ENCODE results near the gene LHFPL2. TPM values are rescaled to one million over a fixed set of nuclear protein-coding genes. Genes with fewer than 3 reads are reported as not detected.
A peak's percentile ranks its signal among the peaks of the same experiment; 100 is the strongest.

LHFPL2 gene
- total and polyA plus RNA-seq, 2 of the 4 experiments (the other 2 are of a cell fraction): 6.5 to 11.3 TPM

- no peak overlapping the region for H3K4me3 ChIP-seq (ENCODE audit: insufficient read depth, low read depth, low read length)
- no peak overlapping the region for H3K56ac ChIP-seq (ENCODE audit: extremely low read depth, insufficient read depth, low read length)
- in situ Hi-C loops (cut with MboI; ENCODE audit: low sequenced_read_pairs) (no loop called here), intact Hi-C loops (cut with micrococcal nuclease) (no loop called here), dilution Hi-C loops (cut with HindIII; ENCODE audit: low sequenced_read_pairs, unreplicated experiment) (no loop called here)
- TF ChIP-seq POLR2A (IDR thresholded peaks at IDR 0.05; ENCODE audit: low read depth, low read length): no peak
- no peak for TF ChIP-seq SMC3 (IDR thresholded peaks at IDR 0.05; ENCODE audit: low read depth, low read length)
- no peak for TF ChIP-seq CHD1 (IDR thresholded peaks at IDR 0.05; ENCODE audit: low read depth, low read length)
- no peak for TF ChIP-seq MAFK (IDR thresholded peaks at IDR 0.05; ENCODE audit: low read depth, low read length)
- TF ChIP-seq RAD21 (IDR thresholded peaks at IDR 0.05; ENCODE audit: low read length): no peak
- TF ChIP-seq MXI1 (IDR thresholded peaks at IDR 0.05; ENCODE audit: borderline replicate concordance, low read depth, low read length): no peak
- TF ChIP-seq MAZ (IDR thresholded peaks at IDR 0.05; ENCODE audit: borderline replicate concordance, low read depth, low read length): no peak
- TF ChIP-seq, protein P1, sequence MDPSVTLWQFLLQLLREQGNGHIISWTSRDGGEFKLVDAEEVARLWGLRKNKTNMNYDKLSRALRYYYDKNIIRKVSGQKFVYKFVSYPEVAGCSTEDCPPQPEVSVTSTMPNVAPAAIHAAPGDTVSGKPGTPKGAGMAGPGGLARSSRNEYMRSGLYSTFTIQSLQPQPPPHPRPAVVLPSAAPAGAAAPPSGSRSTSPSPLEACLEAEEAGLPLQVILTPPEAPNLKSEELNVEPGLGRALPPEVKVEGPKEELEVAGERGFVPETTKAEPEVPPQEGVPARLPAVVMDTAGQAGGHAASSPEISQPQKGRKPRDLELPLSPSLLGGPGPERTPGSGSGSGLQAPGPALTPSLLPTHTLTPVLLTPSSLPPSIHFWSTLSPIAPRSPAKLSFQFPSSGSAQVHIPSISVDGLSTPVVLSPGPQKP (IDR thresholded peaks at IDR 0.05; ENCODE audit: borderline replicate concordance, low read depth, low read length): no peak
- TF ChIP-seq, protein P2, sequence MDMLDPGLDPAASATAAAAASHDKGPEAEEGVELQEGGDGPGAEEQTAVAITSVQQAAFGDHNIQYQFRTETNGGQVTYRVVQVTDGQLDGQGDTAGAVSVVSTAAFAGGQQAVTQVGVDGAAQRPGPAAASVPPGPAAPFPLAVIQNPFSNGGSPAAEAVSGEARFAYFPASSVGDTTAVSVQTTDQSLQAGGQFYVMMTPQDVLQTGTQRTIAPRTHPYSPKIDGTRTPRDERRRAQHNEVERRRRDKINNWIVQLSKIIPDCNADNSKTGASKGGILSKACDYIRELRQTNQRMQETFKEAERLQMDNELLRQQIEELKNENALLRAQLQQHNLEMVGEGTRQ (IDR thresholded peaks at IDR 0.05; ENCODE audit: low read depth, low read length): no peak
- no peak for TF ChIP-seq NFE2L2 (IDR thresholded peaks at IDR 0.05; ENCODE audit: low read depth, low read length)
- TF ChIP-seq CEBPB (IDR thresholded peaks at IDR 0.05; ENCODE audit: low read depth, low read length): no peak
- TF ChIP-seq RFX5 (IDR thresholded peaks at IDR 0.05; ENCODE audit: low read depth, low read length): no peak
- no peak for TF ChIP-seq FOS (IDR thresholded peaks at IDR 0.05; ENCODE audit: low read depth, low read length)
- TF ChIP-seq, protein P3, sequence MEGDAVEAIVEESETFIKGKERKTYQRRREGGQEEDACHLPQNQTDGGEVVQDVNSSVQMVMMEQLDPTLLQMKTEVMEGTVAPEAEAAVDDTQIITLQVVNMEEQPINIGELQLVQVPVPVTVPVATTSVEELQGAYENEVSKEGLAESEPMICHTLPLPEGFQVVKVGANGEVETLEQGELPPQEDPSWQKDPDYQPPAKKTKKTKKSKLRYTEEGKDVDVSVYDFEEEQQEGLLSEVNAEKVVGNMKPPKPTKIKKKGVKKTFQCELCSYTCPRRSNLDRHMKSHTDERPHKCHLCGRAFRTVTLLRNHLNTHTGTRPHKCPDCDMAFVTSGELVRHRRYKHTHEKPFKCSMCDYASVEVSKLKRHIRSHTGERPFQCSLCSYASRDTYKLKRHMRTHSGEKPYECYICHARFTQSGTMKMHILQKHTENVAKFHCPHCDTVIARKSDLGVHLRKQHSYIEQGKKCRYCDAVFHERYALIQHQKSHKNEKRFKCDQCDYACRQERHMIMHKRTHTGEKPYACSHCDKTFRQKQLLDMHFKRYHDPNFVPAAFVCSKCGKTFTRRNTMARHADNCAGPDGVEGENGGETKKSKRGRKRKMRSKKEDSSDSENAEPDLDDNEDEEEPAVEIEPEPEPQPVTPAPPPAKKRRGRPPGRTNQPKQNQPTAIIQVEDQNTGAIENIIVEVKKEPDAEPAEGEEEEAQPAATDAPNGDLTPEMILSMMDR (conservative IDR thresholded peaks at IDR 0.05; ENCODE audit: low read depth, low read length): no peak
- TF ChIP-seq RCOR1 (IDR thresholded peaks at IDR 0.05; ENCODE audit: insufficient replicate concordance, low read length): no peak
- H4K5ac ChIP-seq (ENCODE audit: low read depth, low read length): no peak overlapping the region
- no peak overlapping the region; the same call in 1 of the 2 replicates for H3K14ac ChIP-seq (replicated peaks; ENCODE audit: low read depth, low read length)
- no peaks in the 10 kb centered on the region for H3K27me3 ChIP-seq (ENCODE audit: control insufficient read depth, insufficient read depth, low read length)
- H3K4me1 ChIP-seq (ENCODE audit: control insufficient read depth, insufficient read depth, low read length): peaks cover 9% of the 10 kb centered on the region
- H3K27ac ChIP-seq (ENCODE audit: insufficient read depth, low read length): no peak overlapping the region
- H2AK9ac ChIP-seq (replicated peaks; ENCODE audit: low read depth, low read length, poor library complexity): no peak overlapping the region
- no peak for ATAC-seq (ENCODE audit: low read depth)
- H3K9me3 ChIP-seq (ENCODE audit: control insufficient read depth, insufficient read depth, low read length): no peaks in the 10 kb centered on the region
- H3K18ac ChIP-seq (ENCODE audit: low read depth, low read length): no peak overlapping the region
- no peak overlapping the region for H2BK15ac ChIP-seq (ENCODE audit: low read depth, low read length)
- H4K20me1 ChIP-seq (ENCODE audit: insufficient read depth, low read length): peaks cover 28% of the 10 kb centered on the region; the same call in 1 of the 2 replicates
- no peak overlapping the region for H4K8ac ChIP-seq (ENCODE audit: low read depth in 2 of 2, low read length in 2 of 2)
- POLR2A ChIA-PET (ENCODE audit: unreplicated experiment): no interaction called here
- H3K9me1 ChIP-seq (ENCODE audit: insufficient read depth, low read length): peaks cover 10% of the 10 kb centered on the region
- H3K36me3 ChIP-seq (ENCODE audit: control insufficient read depth, insufficient read depth, low read length): peaks cover 4% of the 10 kb centered on the region
- no peak overlapping the region for H4K91ac ChIP-seq (ENCODE audit: insufficient read depth, low read depth, low read length)
- no peak overlapping the region for H2AFZ ChIP-seq (replicated peaks; ENCODE audit: low read length, poor library complexity)
- no peak overlapping the region for H3K4me2 ChIP-seq (ENCODE audit: low read depth, low read length)
- WGBS, 2 experiments (ENCODE audit: extremely low coverage in 2 of 2, insufficient read length in 1 of 2): no CpG with 5 or more reads among the region's 3 CpGs
- H2BK5ac ChIP-seq (ENCODE audit: low read depth, low read length, poor library complexity, severe bottlenecking): no peak overlapping the region
- DNase-seq: no peak
- H3K23ac ChIP-seq (ENCODE audit: low read depth, low read length): no peak overlapping the region
- no peak overlapping the region for H2AK5ac ChIP-seq (ENCODE audit: low read depth, low read length)
- 0 out of 2 replicates have a peak overlapping the region, but pooled peaks have one; percentile 20 for H3K4ac ChIP-seq (ENCODE audit: low read depth, low read length)
- BruUV-seq (replicated peaks): no TSS peak
- peaks cover 28 to 50% of the 10 kb centered on the region in 2 experiments for H3K79me1 ChIP-seq (ENCODE audit: low read depth in 1 of 2, low read length in 2 of 2)
- H2BK120ac ChIP-seq (ENCODE audit: low read depth, low read length): no peak overlapping the region
- CTCF ChIA-PET: interaction anchor here (0.6 kb wide), 1 partner anchor 20 kb away, joined by 3 read pairs; no protein-coding TSS in a partner anchor
- no peak overlapping the region for H2BK20ac ChIP-seq (ENCODE audit: low read depth, low read length)
- H3K9ac ChIP-seq (ENCODE audit: low read depth, low read length): no peak overlapping the region
Observed at GRCh38 chr5:78567617-78568016, 81.0 kb downstream of the LHFPL2 start.

Data from IMR-90 (cell line).